A549 (cell line): ENCODE measurements around the gene TSSK2.

Source experiments
- CTCF ChIP-seq: fragments of >200 bp; sonication (Bioruptor Twin); formaldehyde crosslinking; IDR thresholded peaks from 3 replicates; pipeline ENCODE4 v1.5.1; 2016
- JUN ChIP-seq, 2 experiments: fragments of >200 bp; sonication (Bioruptor Twin); formaldehyde crosslinking; IDR thresholded peaks; 2 replicates in 1 of 2; 3 replicates in 1 of 2; pipeline ENCODE4 v1.6.1; 2016 to 2017
- MAZ ChIP-seq: fragments of 150-350 bp; IDR thresholded peaks from 2 replicates; pipeline ENCODE4 v1.6.1; 2014; ENCODE audit warnings: antibody characterized with exemption, low read depth, low read length, borderline replicate concordance
- NR3C1 ChIP-seq: fragments of >200 bp; sonication (Bioruptor Twin); formaldehyde crosslinking; IDR thresholded peaks from 3 replicates; pipeline ENCODE4 v1.6.1; 2017
- PBX3 ChIP-seq: IDR thresholded peaks from 2 replicates; pipeline ENCODE4 v1.6.1; 2012
- POLR2A ChIP-seq: IDR thresholded peaks from 2 replicates; pipeline ENCODE4 v1.6.1; 2012; ENCODE audit warnings: mild to moderate bottlenecking, low read length
- REST ChIP-seq: fragments of 200-600 bp; sonication (generic); IDR thresholded peaks from 2 replicates; pipeline ENCODE4 v1.6.1; 2016; ENCODE audit warnings: antibody characterized with exemption, mild to moderate bottlenecking, moderate library complexity
- USF2 ChIP-seq: fragments of 450-650 bp; IDR thresholded peaks from 2 replicates; pipeline ENCODE4 v1.6.1; 2014; ENCODE audit warnings: antibody characterized with exemption

- no peak for TF ChIP-seq MAZ
- no peak for TF ChIP-seq CTCF
- no peak for TF ChIP-seq POLR2A
- TF ChIP-seq REST = no peak
- TF ChIP-seq USF2 = no peak
- no peak for TF ChIP-seq NR3C1
- no peak for TF ChIP-seq PBX3
- no peak for TF ChIP-seq JUN (IDR thresholded peaks at IDR 0.05)
Measured at GRCh38 chr22:19133561-19133960, 2.5 kb downstream of the TSSK2 start.
